RPMI7951 (cell line): Measurements from ENCODE around the gene SMTNL1. TPM values are rescaled to one million over a fixed set of nuclear protein-coding genes. Genes with fewer than 3 reads are reported as not detected.

Source experiments
- DNase-seq: peaks from one replicate; pipeline ENCODE4 v3.0.0-alpha.2; 2012; ENCODE audit warnings: low read depth
- total RNA-seq: library from RNA; depleted of rRNA; stranded (reverse); fragments of >200 nt; shearing (Covaris generic); gene quantifications from 2 replicates; pipeline ENCODE4 v1.2.3, GENCODE V29; 2014; rRNA removed

Gene SMTNL1
- not detected in 2 replicates for total RNA-seq

GRCh38 chr11:57536947-57537619 lies at the start of gene SMTNL1:
TSS of gene SMTNL1 (plus strand) at chr11:57537595. CDS start at chr11:57542643, 5,048 bp downstream.
- DNase-seq: no peak

- no peak for DNase-seq
Observed at GRCh38 chr11:57487920-57488659, 49.3 kb upstream of the SMTNL1 start.

- DNase-seq: no peak
Observed at GRCh38 chr11:57490456-57491248, 46.7 kb upstream of the SMTNL1 start.

GRCh38 chr11:57491371-57492061 lies 45.9 kb upstream of the SMTNL1 start:
- peak; percentile 15 for DNase-seq

GRCh38 chr11:57493507-57494503 lies 43.6 kb upstream of the SMTNL1 start:
- peak; percentile 18 for DNase-seq

- no peak for DNase-seq
Observed at GRCh38 chr11:57496109-57496820, 41.1 kb upstream of the SMTNL1 start.

GRCh38 chr11:57497303-57498247 lies 39.8 kb upstream of the SMTNL1 start:
- DNase-seq: no peak

GRCh38 chr11:57498540-57498939 lies 38.9 kb upstream of the SMTNL1 start:
- no peak for DNase-seq

- DNase-seq: peak; percentile 87
Observed at GRCh38 chr11:57499413-57499982, 37.9 kb upstream of the SMTNL1 start.

GRCh38 chr11:57499983-57500461 lies 37.4 kb upstream of the SMTNL1 start:
- DNase-seq: no peak

GRCh38 chr11:57500515-57500914 lies 36.9 kb upstream of the SMTNL1 start:
- no peak for DNase-seq

GRCh38 chr11:57500926-57501325 lies 36.5 kb upstream of the SMTNL1 start:
- DNase-seq: no peak

GRCh38 chr11:57501953-57502352 lies 35.4 kb upstream of the SMTNL1 start:
- peak; percentile 32 for DNase-seq

- DNase-seq: no peak
Observed at GRCh38 chr11:57502376-57502775, 35.0 kb upstream of the SMTNL1 start.

- no peak for DNase-seq
Observed at GRCh38 chr11:57502870-57503269, 34.5 kb upstream of the SMTNL1 start.

GRCh38 chr11:57504511-57504910 lies 32.9 kb upstream of the SMTNL1 start:
- DNase-seq: no peak

- no peak for DNase-seq
Observed at GRCh38 chr11:57506522-57506921, 30.9 kb upstream of the SMTNL1 start.
